RWPE2 (cell line): Measurements from ENCODE around the gene COL21A1.

Experiments
- ATAC-seq: fragments of 200-7000 bp; cut with Tn5 transposase; 3 replicates; pipeline ENCODE4 v1.9.1; 2021; ENCODE audit warnings: low read depth
- DNase-seq: peaks from one replicate; pipeline ENCODE4 v3.0.0-alpha.2; 2020; ENCODE audit warnings: low spot score
- H3K27ac ChIP-seq: fragments of 450-650 bp; 2 replicates; pipeline ENCODE4 v1.5.1; 2017; ENCODE audit warnings: mild to moderate bottlenecking; ENCODE audit not compliant: poor library complexity, severe bottlenecking
- H3K27me3 ChIP-seq: fragments of 250-450 bp; sonication (Bioruptor Pico); 2 replicates; pipeline ENCODE4 v1.5.1; 2021; ENCODE audit warnings: mild to moderate bottlenecking, moderate library complexity; ENCODE audit not compliant: insufficient read depth, poor library complexity, severe bottlenecking
- H3K36me3 ChIP-seq: fragments of 250-450 bp; sonication (Bioruptor Pico); 2 replicates; pipeline ENCODE4 v1.5.1; 2020; ENCODE audit warnings: low read depth, mild to moderate bottlenecking, moderate library complexity
- H3K4me1 ChIP-seq: fragments of 250-450 bp; sonication (Bioruptor Pico); 2 replicates; pipeline ENCODE4 v1.5.1; 2021; ENCODE audit warnings: mild to moderate bottlenecking, moderate library complexity; ENCODE audit not compliant: insufficient read depth, poor library complexity, severe bottlenecking
- H3K4me3 ChIP-seq: fragments of 250-450 bp; sonication (Bioruptor Pico); 2 replicates; pipeline ENCODE4 v1.5.1; 2021; ENCODE audit warnings: mild to moderate bottlenecking, moderate library complexity; ENCODE audit not compliant: severe bottlenecking
- H3K9me3 ChIP-seq: fragments of 250-450 bp; sonication (Bioruptor Pico); 2 replicates; pipeline ENCODE4 v1.5.1; 2021; ENCODE audit warnings: mild to moderate bottlenecking, moderate library complexity; ENCODE audit not compliant: severe bottlenecking
- TF ChIP-seq, protein P1 (sequence below): fragments of 450-650 bp; IDR thresholded peaks from one replicate; pipeline ENCODE4 v1.5.1; 2017; ENCODE audit warnings: mild to moderate bottlenecking, moderate library complexity; ENCODE audit not compliant: poor library complexity, severe bottlenecking

COL21A1 gene

DNA sequence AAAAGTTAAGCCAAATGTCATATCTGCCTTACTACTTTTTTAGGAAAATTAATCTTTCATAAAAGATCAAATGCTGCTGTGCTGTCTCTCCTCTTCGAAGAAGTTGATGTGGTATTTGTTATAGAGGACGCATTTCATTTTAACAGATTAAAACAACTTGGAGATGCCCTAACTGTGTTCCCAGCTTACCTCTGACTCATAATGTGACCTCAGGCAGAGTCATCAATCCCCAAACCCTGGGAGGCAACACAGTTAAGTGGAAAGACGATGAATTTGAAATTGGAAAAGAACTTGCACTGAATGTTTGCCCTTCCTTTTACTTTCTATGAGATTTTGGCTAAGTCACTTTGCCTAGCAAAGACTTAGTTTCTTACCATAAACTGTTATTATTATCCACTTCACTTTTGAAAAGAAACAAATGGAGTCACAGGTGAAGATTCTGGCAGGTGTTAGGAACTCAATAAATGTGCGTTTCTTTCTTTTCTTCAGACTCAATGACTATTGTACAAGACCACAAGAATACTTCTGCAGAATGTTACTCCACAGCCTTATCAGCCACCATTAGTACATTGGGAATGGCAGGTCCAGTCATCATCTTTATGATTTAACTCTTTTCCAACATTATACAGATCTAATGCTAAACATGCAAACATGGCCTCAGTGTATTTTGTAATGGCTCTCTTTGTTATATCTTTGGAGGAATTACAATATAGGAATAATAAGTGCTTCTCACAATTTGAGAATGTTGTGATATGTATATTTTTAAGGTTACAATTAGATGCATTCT lies 102.6 kb downstream of the COL21A1 start:
- Histone ChIP-seq H3K9me3 (no peaks in the 10 kb centered on the region), H3K27me3 (no peaks in the 10 kb centered on the region), H3K36me3 (no peaks in the 10 kb centered on the region), H3K27ac (peak overlapping the region; percentile 30), H3K4me1 (peaks cover 22% of the 10 kb centered on the region), H3K4me3 (no peak overlapping the region)
- DNase-seq (no peak), ATAC-seq (peak; percentile 83)
- TF ChIP-seq, protein P1, sequence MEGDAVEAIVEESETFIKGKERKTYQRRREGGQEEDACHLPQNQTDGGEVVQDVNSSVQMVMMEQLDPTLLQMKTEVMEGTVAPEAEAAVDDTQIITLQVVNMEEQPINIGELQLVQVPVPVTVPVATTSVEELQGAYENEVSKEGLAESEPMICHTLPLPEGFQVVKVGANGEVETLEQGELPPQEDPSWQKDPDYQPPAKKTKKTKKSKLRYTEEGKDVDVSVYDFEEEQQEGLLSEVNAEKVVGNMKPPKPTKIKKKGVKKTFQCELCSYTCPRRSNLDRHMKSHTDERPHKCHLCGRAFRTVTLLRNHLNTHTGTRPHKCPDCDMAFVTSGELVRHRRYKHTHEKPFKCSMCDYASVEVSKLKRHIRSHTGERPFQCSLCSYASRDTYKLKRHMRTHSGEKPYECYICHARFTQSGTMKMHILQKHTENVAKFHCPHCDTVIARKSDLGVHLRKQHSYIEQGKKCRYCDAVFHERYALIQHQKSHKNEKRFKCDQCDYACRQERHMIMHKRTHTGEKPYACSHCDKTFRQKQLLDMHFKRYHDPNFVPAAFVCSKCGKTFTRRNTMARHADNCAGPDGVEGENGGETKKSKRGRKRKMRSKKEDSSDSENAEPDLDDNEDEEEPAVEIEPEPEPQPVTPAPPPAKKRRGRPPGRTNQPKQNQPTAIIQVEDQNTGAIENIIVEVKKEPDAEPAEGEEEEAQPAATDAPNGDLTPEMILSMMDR: no peak

DNA sequence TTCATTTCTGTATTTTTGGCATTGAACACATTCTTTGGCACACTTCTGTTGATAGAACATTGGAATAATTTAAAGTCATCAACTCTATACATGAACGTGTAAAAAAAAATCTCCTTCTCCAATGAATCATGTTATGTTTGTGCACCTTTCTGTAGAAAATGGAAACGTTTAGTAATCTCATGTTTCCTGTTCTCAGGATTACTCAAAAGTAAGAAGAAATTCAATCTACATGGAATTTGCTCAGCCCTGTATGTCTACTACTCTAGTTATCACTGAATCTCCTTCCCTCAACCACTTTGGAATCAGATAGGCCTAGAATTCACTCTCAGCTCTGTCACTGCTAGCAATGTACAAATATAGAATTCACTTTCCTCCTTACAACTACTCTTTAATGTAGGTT lies 103.6 kb downstream of the COL21A1 start:
- Histone ChIP-seq H3K27me3 (no peaks in the 10 kb centered on the region), H3K4me1 (peaks cover 22% of the 10 kb centered on the region), H3K36me3 (no peaks in the 10 kb centered on the region), H3K4me3 (no peak overlapping the region), H3K9me3 (no peaks in the 10 kb centered on the region), H3K27ac (peak overlapping the region; percentile 30)
- peak; percentile 53; the same call in 2 of the 3 replicates for ATAC-seq
- no peak for DNase-seq
- TF ChIP-seq, protein P1: no peak

DNA sequence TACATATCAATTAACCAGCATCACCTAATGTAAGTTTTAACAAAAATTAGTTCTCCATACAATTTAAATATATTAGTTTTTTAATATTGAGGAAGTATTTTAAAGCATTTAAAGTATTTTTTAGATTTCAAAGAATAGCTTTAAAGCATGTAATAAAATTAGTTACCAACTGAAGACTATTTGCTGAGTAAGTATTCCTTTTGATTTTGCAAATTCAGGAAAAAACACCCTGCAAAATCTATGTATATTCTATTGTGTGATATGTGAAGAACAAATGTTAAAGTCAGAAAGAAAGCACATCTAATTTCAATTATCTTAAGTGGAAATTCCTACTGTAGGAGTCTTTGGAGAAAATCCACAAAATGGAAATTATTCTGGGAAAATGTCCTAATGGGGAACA lies 107.3 kb downstream of the COL21A1 start:
- Histone ChIP-seq H3K4me1 (peaks cover 14% of the 10 kb centered on the region), H3K36me3 (no peaks in the 10 kb centered on the region), H3K27ac (no peak overlapping the region), H3K4me3 (no peak overlapping the region), H3K27me3 (no peaks in the 10 kb centered on the region), H3K9me3 (no peaks in the 10 kb centered on the region)
- DNase-seq (no peak), ATAC-seq (no peak)
- TF ChIP-seq, protein P1: no peak

DNA sequence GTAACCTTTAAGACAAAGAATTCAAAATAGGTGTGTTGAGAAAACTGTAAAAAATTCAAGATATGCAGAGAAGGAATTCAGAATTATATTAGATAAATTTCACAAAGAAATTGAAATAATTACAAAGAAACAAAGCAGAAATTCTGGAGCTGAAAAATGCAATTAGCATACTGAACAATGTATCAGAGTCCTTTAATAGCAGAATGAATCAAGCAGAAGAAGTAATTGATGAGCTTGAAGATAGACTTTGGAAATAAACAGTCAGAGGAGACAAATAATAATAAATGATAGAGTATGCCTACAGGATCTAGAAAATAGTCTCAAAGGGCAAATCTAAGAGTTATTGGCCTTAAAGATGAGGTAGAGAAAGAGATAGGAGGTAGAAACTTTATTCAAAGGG lies 131.7 kb downstream of the COL21A1 start:
- no peaks in the 10 kb centered on the region for H3K36me3 ChIP-seq
- TF ChIP-seq, protein P1: no peak
- no peaks in the 10 kb centered on the region for H3K27me3 ChIP-seq
- H3K4me1 ChIP-seq: no peaks in the 10 kb centered on the region
- H3K4me3 ChIP-seq: no peak overlapping the region
- no peak for ATAC-seq
- no peak for DNase-seq
- H3K27ac ChIP-seq: no peak overlapping the region
- H3K9me3 ChIP-seq: peaks cover 3% of the 10 kb centered on the region

DNA sequence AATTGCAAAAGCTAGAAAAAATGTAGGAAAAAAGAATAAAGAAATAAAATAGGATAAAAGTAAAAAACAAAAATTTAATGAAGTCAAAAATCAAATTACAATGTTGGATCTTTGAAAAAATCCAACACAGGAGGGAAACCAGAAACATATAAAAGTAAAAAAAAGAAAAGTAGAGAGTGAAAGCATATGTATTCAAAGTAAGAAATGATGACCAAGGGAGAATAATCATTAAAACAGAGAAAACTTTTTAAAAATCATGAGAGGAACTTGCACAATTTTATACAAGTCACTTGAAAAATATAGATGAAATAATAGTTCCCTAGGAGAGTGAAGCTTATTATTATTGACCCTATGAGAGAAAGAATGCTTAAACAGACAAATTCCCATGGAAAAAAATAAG lies 138.2 kb downstream of the COL21A1 start:
- DNase-seq: no peak
- no peak for ATAC-seq
- TF ChIP-seq, protein P1: no peak
- no peaks in the 10 kb centered on the region for H3K4me1 ChIP-seq
- H3K36me3 ChIP-seq: no peaks in the 10 kb centered on the region
- H3K4me3 ChIP-seq: no peak overlapping the region
- H3K27me3 ChIP-seq: no peaks in the 10 kb centered on the region
- no peak overlapping the region for H3K27ac ChIP-seq
- no peaks in the 10 kb centered on the region for H3K9me3 ChIP-seq
